ENCODE results near the gene TMCO6.
"Not testable (repeated sequence)": the region's sequence is repeated elsewhere in the genome, so short reads cannot be mapped to it uniquely, and the experiment has no call there.

The TMCO6 gene

GRCh38 chr5:140637371-140638100 lies 1.7 kb upstream of the TMCO6 start:
- Mint-ChIP-seq H3K9me3 (no peaks in the 10 kb centered on the region), H3K27me3 (no peaks in the 10 kb centered on the region), H3K27ac (no peak overlapping the region), H3K36me3 (no peaks in the 10 kb centered on the region), H3K4me3 (no peak overlapping the region), H3K4me1 (peaks cover 51% of the 10 kb centered on the region)

GRCh38 chr5:140638898-140639147 lies 428 bp upstream of the TMCO6 start:
- Mint-ChIP-seq H3K4me3 (peak overlapping the region; percentile 94), H3K4me1 (peaks cover 45% of the 10 kb centered on the region), H3K27ac (peak overlapping the region; percentile 87)
- H3K9me3 Mint-ChIP-seq, H3K27me3 Mint-ChIP-seq, H3K36me3 Mint-ChIP-seq: not testable (repeated sequence)

- Mint-ChIP-seq H3K4me1 (peaks cover 66% of the 10 kb centered on the region), H3K27ac (no peak overlapping the region), H3K27me3 (no peaks in the 10 kb centered on the region), H3K9me3 (no peaks in the 10 kb centered on the region), H3K36me3 (peaks cover 9% of the 10 kb centered on the region), H3K4me3 (peak overlapping the region; percentile 2)
These were observed 2.5 kb downstream of the TMCO6 start for GRCh38 chr5:140641716-140642115.

GRCh38 chr5:140642718-140643117 lies 3.5 kb downstream of the TMCO6 start:
- peaks cover 9% of the 10 kb centered on the region for H3K36me3 Mint-ChIP-seq
- H3K27ac Mint-ChIP-seq, result peak overlapping the region; percentile 88
- no peaks in the 10 kb centered on the region for H3K9me3 Mint-ChIP-seq
- H3K27me3 Mint-ChIP-seq, result no peaks in the 10 kb centered on the region
- H3K4me3 Mint-ChIP-seq, result no peak overlapping the region
- peaks cover 66% of the 10 kb centered on the region for H3K4me1 Mint-ChIP-seq

- Mint-ChIP-seq H3K4me3 (peak overlapping the region; percentile 98), H3K9me3 (no peaks in the 10 kb centered on the region), H3K36me3 (peaks cover 20% of the 10 kb centered on the region), H3K4me1 (peaks cover 62% of the 10 kb centered on the region), H3K27me3 (no peaks in the 10 kb centered on the region), H3K27ac (peak overlapping the region; percentile 43)
These were observed 7.8 kb downstream of the TMCO6 start for GRCh38 chr5:140647042-140647419.

GRCh38 chr5:140658870-140659269 lies 19.6 kb downstream of the TMCO6 start:
- Mint-ChIP-seq H3K27ac (peak overlapping the region; percentile 52), H3K27me3 (no peaks in the 10 kb centered on the region), H3K4me3 (no peak overlapping the region), H3K4me1 (peaks cover 12% of the 10 kb centered on the region), H3K9me3 (no peaks in the 10 kb centered on the region), H3K36me3 (peaks cover 32% of the 10 kb centered on the region)

- peaks cover 11% of the 10 kb centered on the region for H3K4me1 Mint-ChIP-seq
- H3K36me3 Mint-ChIP-seq, result peaks cover 24% of the 10 kb centered on the region
- H3K27ac Mint-ChIP-seq, result peak overlapping the region; percentile 74
- not testable (repeated sequence) for H3K4me3 Mint-ChIP-seq, H3K27me3 Mint-ChIP-seq, H3K9me3 Mint-ChIP-seq
These were observed 21.1 kb downstream of the TMCO6 start for GRCh38 chr5:140660371-140660770.

GRCh38 chr5:140664030-140664358 lies 24.7 kb downstream of the TMCO6 start:
- H3K4me3 Mint-ChIP-seq, result peak overlapping the region; percentile 99
- H3K36me3 Mint-ChIP-seq, result peaks cover 28% of the 10 kb centered on the region
- peaks cover 33% of the 10 kb centered on the region for H3K4me1 Mint-ChIP-seq
- H3K9me3 Mint-ChIP-seq, result no peaks in the 10 kb centered on the region
- peak overlapping the region; percentile 96 for H3K27ac Mint-ChIP-seq
- H3K27me3 Mint-ChIP-seq, result no peaks in the 10 kb centered on the region

GRCh38 chr5:140664359-140665119 lies 25.3 kb downstream of the TMCO6 start, which contains the start of gene WDR55:
Gene WDR55, plus strand, starts transcription at chr5:140664904. Its CDS starts 9 bp downstream, at chr5:140664913.
- peak within 1 kb of the TSS; percentile 99 for H3K4me3 Mint-ChIP-seq

GRCh38 chr5:140671035-140671434 lies 31.8 kb downstream of the TMCO6 start:
- H3K4me1 Mint-ChIP-seq, result peaks cover 23% of the 10 kb centered on the region
- not testable (repeated sequence) for H3K27me3 Mint-ChIP-seq, H3K27ac Mint-ChIP-seq, H3K9me3 Mint-ChIP-seq, H3K4me3 Mint-ChIP-seq
- peaks cover 22% of the 10 kb centered on the region for H3K36me3 Mint-ChIP-seq

More at GRCh38 chr5:140664359-140665119, 25.3 kb downstream of the TMCO6 start, which contains the start of gene WDR55:
- Mint-ChIP-seq H3K27ac (peak within 1 kb of the TSS; percentile 96), H3K4me1 (peaks cover 33% of the 10 kb centered on the region), H3K9me3 (no peaks in the 10 kb centered on the region), H3K36me3 (peaks cover 29% of the 10 kb centered on the region), H3K27me3 (no peaks in the 10 kb centered on the region)

- Mint-ChIP-seq H3K27me3 (no peaks in the 10 kb centered on the region), H3K36me3 (peaks cover 20% of the 10 kb centered on the region), H3K4me3 (no peak overlapping the region), H3K4me1 (peaks cover 17% of the 10 kb centered on the region), H3K9me3 (no peaks in the 10 kb centered on the region), H3K27ac (no peak overlapping the region)
These were observed 32.3 kb downstream of the TMCO6 start for GRCh38 chr5:140671472-140672125.

- no peaks in the 10 kb centered on the region for H3K27me3 Mint-ChIP-seq
- no peak overlapping the region for H3K27ac Mint-ChIP-seq
- no peaks in the 10 kb centered on the region for H3K9me3 Mint-ChIP-seq
- H3K4me1 Mint-ChIP-seq, result peaks cover 7% of the 10 kb centered on the region
- H3K36me3 Mint-ChIP-seq, result peaks cover 19% of the 10 kb centered on the region
- no peak overlapping the region for H3K4me3 Mint-ChIP-seq
These were observed 33.4 kb downstream of the TMCO6 start for GRCh38 chr5:140672455-140673186.

- H3K27ac Mint-ChIP-seq, result no peak within 1 kb of the TSS
- H3K36me3 Mint-ChIP-seq, result peaks cover 14% of the 10 kb centered on the region
- no peaks in the 10 kb centered on the region for H3K9me3 Mint-ChIP-seq
- H3K27me3 Mint-ChIP-seq, result no peaks in the 10 kb centered on the region
- no peak within 1 kb of the TSS for H3K4me3 Mint-ChIP-seq
- no peaks in the 10 kb centered on the region for H3K4me1 Mint-ChIP-seq
These were observed 34.1 kb downstream of the TMCO6 start, which contains the start of gene DND1 for GRCh38 chr5:140673187-140673976. Gene DND1, minus strand, starts transcription at chr5:140673576. Its CDS starts 34 bp downstream, at chr5:140673542.

- H3K9me3 Mint-ChIP-seq, result no peaks in the 10 kb centered on the region
- no peaks in the 10 kb centered on the region for H3K4me1 Mint-ChIP-seq
- H3K27me3 Mint-ChIP-seq, result no peaks in the 10 kb centered on the region
- peaks cover 11% of the 10 kb centered on the region for H3K36me3 Mint-ChIP-seq
- no peak overlapping the region for H3K4me3 Mint-ChIP-seq
- H3K27ac Mint-ChIP-seq, result no peak overlapping the region
These were observed 35.0 kb downstream of the TMCO6 start for GRCh38 chr5:140674211-140674610.

GRCh38 chr5:140674629-140675028 lies 35.4 kb downstream of the TMCO6 start:
- Mint-ChIP-seq H3K27ac (no peak overlapping the region), H3K4me3 (no peak overlapping the region), H3K4me1 (no peaks in the 10 kb centered on the region), H3K36me3 (peaks cover 10% of the 10 kb centered on the region), H3K9me3 (no peaks in the 10 kb centered on the region), H3K27me3 (no peaks in the 10 kb centered on the region)

Data from activated naive CD4-positive, alpha-beta T cell treated with anti-CD3 and anti-CD28 coated beads, Interleukin-2, amount 50 U/mL, for 24 hours (primary cell).